ACHN (cell line): ENCODE measurements around the gene SCTR.

Experiments
- DNase-seq: peaks from one replicate; pipeline ENCODE4 v3.0.0-alpha.2; 2015
- in situ Hi-C: cut with HindIII; loops from 2 replicates; pipeline ENCODE4 v1.10.0; 2017; ENCODE audit warnings: low sequenced_read_pairs, low pct_ligation_motif_present, low pct_unique_long_range_greater_than_20kb

SCTR gene

DNA sequence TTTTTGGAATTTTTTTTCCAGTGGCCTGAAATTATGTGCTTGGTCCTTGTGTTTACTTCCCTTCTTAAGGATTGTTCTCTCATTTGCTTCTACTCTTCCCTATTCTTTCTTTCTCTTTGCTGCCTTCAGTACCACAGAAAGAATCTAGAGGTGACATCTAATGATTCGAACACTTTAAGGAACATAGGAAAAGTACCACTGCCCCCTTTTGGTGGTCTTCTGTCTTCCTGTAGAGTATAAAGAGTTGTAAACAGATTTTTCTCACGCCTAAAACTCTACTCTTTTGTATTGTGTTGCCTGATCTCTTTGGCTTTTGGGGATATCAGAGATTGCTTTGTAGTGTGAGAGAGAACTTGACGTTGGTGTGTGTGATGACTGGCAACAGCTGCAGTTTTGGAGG is 7.0 kb upstream of the SCTR start:
- DNase-seq, result peak; percentile 56
- in situ Hi-C loops, result no loop called here

DNA sequence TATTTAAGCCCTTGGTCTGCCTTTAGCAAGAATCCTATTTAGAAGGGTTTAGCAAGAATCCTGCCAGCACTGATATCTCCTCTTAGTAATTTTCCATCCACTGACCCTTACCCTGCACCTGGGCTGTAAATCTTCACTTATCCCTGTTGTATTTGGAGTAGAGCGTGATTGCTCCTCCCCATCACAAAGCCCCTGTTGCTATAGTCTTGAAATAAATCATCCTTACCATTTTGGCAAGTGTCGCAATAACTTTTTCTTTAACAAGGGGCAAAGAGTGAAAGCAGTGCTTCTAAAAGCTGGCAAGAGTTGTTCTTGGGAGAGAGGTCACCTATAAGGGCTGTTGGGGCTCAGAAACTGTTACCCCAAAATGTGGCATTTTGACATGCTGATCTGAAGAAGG is 3.7 kb upstream of the SCTR start:
- in situ Hi-C loops, result no loop called here
- DNase-seq, result no peak

DNA sequence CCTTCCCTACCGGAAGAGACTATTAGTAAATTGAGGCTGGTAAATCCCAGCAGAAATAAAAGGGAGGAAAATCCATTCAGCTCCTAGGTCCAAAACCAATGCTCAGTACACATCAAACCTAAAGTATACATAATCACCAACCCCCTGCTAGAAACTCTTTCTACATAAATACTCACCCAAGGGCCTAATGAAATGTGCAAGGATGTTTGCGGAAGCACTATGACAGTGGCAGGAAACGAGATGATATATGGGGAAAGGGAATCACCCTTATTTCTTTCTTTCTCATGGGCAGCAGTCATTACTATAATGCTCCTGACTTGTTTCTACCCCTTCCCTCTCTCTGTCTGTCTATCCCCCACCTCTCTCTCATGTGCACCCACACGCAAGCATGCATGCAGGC is 1.3 kb upstream of the SCTR start:
- in situ Hi-C loops, result no loop called here
- DNase-seq, result no peak

DNA sequence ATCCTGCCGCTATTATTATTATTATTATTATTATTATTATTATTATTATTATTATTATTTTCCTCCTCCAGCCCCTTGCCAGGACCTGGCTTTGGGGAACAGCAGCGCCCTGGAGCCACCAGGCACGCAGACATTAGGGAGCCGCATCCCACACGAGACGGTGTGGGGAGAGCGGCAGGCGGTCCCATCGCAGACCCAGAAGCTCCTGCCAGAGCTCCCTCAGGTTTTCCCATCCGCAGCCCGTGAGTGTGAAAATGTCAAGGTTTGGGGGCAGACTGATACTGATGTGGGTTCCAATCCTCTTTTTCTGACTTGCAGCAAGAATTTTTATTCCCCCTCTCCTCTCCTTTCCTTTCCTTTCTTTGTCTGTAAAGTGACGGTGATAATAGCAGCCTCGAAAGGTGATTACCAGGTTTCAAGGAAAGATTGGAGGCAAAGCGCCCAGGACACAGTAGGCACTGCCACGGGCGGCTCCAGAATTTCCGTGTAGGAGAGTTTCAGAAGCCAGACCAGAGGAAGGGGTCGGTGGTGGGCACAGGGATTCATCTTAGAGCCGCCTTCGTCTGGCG is 816 bp downstream of the SCTR start:
- in situ Hi-C loops, result no loop called here
- no peak for DNase-seq

DNA sequence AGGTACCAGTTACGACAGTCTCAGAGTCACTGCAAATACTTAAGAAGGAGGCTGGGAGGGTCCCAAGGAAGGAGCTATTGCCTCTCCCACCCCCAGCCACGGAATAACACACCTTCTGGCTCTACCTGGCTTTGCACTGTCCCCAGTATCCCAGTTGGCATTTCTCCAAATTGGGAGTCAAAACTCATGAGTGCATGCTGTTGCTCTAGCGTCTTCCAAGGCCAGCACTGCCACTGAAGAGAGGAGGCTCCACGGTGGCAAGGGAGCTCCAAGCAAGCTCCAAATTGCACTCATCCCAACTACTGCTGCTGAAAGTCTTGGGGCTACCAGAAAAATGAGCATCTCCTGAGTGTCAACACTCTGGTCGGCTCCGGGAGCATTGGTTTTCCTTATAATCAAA is 1.6 kb downstream of the SCTR start:
- no peak for DNase-seq
- in situ Hi-C loops, result no loop called here

DNA sequence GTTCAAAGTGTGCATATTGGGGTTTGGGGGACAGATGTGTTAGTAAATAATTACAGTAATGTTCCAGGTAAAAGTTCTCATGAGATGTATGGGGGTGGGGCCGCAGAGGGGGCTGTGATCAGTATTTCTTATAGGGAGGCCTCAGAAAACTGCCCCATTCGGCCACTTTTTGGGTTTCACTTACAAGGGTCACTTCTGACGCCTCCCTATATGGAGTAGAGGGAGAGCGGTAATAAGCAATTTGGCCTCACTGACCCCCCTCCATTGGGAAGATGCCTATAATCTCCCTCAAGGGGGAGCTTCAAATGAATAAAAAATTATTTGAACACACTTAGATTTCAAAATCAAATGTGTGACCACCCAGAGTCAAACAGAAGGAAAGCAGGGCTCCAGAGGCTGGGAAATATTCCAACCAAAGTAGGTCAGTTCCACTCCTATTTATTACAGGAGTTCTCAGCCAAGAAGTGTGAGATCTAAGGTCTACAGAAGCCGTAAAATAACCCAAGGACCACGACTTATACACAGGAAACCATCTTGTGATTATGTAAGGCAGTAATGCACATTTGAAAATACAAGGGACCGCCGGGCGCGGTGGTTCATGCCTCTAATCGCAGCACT is 2.7 kb downstream of the SCTR start:
- no peak for DNase-seq
- in situ Hi-C loops, result no loop called here

DNA sequence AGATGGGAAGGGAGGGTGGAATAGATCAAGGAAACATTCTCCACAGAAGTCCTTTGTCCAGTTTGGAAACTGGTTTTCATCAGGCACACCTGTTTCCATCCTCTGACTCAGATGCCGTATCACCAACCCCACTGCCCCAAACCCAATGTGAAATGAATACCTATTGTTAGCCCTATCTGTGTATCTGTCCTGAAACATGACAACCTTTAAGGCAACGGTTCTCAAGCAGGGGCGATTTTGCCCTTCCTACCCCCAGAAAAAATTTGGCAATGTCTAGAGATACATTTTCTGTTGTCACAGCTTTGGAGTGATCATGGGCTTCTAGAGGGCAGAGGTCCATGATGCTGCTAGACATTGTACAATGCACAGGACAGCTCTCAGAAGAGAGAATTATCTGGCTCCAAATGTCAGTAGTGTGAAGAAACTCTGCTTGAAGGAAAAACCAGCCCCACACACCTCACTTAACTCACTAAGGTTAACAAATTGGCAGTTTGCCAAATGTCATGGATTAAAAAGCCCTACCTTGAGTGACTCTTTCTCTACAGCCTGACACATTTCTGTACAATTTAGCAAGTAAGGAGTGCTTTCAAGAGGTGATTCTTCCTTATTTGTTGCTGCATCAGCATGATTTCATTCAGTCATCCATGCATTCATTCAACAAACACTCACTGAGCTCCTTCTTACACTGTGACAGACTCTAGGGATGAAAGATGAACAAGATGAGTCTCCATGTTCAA is 3.4 kb downstream of the SCTR start:
- DNase-seq, result no peak
- in situ Hi-C loops, result no loop called here

DNA sequence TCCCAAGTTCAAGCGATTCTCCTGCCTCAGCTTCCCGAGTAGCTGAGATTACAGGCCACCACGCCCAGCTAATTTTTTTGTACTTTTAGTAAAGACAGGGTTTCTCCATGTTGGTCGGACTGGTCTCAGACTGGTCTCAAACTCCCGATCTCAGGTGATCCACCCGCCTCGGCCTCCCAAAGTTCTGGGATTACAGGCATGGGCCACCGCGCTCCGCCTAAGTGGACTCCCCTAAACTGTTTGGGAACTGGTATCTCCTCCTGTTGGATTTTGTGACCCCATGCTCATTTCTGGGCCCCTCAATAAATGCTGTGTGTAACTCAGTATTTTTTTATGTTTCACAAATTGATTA is 5.2 kb downstream of the SCTR start:
- in situ Hi-C loops, result no loop called here
- DNase-seq, result no peak

DNA sequence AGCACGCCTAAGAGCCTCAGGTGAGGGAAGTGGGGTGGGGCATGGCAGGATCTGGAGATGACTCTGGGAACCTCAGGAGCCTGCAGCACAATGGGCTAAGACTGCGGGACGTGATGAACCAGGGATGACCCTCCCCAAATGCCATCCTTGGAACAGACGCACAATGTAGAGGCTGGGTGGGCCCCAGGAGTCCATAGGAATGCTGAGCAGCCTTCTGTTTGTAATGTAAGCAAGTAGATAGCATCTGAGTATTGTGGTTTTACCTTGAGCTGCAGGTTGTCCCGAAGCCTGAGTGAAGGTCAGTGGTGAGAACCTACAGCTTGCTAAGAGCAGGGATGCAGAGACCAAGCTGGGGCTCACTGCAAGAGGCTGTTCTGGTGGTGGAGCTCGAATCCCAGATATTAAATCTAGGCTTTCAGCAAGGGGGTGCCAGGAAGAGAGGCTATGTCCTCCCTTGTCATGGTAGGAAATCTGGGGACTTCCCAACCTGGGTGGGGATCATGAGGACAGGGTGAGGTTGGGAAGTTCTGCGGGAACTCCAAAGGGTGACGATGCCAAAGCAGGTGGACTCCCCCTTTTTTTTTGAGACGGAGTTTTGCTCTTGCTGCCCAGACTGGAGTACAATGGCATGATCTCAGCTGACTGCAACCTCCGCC is 5.8 kb downstream of the SCTR start:
- in situ Hi-C loops, result no loop called here
- DNase-seq, result no peak

DNA sequence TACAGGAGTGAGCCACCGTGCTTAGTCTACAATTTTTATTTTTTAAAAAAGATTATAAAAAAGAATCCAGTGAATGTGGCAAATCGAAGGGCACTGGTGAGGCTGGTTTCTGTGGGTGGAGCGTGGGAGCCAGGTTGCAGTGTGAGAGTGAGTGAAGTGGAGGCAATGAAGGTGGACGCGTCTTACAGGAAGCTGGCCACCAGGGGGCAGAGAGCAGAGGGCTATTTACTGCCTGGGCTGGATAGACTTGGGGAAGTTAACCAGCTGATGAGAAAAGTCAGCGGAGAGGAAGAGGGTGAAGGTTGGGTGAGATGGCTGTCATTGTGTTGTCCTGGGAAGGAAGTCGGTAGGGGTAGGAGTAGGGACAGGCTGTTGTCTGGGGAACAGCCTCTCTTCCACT is 6.8 kb downstream of the SCTR start:
- in situ Hi-C loops, result no loop called here
- peak; percentile 61 for DNase-seq

DNA sequence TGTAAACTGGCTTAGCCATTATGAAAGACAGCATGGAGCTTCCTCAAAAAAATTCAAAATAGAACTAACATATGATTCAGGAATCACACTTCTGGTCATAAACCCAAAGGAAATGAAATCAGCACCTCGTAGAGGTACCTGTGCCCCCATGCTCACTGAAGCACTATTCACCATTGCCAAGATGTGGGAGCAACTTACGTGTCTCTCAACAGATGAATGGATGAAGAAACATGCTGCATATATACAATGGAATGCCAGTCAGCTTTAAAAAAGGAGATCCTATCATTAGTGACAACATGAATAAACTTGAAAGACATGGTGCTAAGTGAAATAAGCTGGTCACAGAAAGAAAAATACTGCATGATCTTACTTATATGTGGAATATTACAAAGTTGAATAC is 8.2 kb downstream of the SCTR start:
- no peak for DNase-seq
- in situ Hi-C loops, result no loop called here

DNA sequence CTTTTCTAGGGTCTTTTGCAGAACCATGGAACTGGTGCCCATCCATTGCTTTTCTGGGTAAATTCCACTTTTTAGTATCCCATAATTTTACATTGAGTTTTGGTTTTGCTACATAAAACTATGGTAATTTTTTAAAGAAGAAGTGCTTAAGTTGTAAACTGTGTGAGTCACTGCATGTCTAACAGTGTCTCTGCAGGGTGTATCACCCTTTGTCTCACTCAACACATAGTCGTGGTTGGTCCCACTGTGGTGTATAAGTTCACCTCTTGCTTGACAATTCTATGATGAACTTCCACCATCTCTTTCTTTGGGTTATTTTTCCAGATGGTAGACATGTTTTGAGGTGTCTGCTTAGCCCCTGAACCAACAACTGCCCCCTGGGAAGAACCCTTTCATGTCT is 10.5 kb downstream of the SCTR start:
- DNase-seq, result no peak
- in situ Hi-C loops, result no loop called here

DNA sequence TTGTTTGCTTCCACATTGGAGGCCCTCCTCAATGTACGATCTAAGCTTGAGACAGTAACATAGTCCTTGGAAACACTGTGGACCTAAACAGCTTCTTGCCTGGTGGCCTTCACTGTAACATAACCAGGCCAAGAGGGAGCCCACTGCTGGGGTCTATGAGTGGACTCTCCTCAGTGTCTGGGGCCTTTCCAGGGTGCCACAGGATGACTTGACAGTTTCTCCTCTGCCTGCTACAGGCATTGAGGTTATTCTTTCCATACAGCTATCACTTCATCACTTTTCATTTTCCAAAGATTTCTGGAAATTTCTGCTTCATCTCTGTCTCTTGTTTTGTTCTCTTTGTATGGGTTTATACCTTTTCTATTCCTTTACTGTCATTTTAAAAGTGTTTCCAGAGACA is 11.3 kb downstream of the SCTR start:
- in situ Hi-C loops, result no loop called here
- DNase-seq, result no peak

DNA sequence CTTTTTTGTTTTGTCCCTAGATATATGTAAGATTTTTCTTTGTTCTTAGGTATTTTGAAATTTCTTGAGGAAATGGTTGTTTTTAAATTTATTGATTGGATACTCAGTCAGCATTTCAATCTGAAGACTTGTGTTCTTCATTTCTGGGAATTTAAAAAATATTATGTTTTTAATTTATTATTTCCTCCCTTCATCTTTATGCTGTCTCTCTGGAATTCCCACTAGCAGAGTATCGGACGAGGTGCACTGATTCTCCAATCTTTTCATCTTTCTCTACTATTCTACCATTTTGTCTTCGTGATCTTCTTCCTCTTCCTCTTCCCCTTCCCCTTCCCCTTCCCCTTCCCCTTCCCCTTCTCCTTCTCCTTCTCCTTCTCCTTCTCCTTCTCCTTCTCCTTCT is 12.3 kb downstream of the SCTR start:
- DNase-seq, result no peak
- in situ Hi-C loops, result no loop called here

DNA sequence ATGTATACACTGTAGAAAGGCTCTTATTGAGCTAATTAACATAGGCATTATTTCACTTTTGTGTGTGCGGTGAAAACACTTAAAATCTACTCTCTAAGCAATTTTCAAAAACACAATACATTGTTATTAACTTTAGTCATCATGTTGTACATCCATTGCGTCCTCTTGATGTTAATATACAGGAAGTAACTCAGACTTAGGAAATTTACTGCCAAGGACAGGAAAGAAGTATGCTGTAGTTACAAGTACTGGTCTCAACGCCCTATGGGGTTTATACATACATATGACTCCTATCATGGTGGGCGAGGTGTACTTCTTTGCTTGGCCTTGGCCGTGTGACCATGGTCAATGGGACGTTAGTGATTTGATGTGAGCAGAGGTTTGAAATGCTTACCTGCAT is 15.5 kb downstream of the SCTR start:
- DNase-seq, result no peak
- in situ Hi-C loops, result no loop called here

DNA sequence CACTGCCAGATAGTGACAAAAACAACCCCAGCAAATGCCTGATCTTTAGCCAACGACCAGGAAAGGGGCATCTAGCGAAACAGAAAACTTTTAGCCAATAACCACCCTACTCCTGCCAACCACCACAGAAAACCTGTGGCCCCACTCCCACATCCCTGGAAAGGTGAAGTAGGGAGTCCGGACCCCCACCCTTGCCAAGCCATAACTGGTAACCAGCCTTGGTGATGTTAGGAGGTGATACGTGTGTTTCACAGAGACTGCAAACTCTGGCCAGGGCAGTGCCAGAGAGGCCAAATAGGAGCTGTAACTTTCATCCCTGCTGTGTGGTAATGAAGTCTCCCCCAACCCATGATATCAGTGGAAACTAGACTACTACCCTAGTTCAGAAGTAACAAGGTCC is 27.6 kb downstream of the SCTR start:
- no peak for DNase-seq
- in situ Hi-C loops, result no loop called here

DNA sequence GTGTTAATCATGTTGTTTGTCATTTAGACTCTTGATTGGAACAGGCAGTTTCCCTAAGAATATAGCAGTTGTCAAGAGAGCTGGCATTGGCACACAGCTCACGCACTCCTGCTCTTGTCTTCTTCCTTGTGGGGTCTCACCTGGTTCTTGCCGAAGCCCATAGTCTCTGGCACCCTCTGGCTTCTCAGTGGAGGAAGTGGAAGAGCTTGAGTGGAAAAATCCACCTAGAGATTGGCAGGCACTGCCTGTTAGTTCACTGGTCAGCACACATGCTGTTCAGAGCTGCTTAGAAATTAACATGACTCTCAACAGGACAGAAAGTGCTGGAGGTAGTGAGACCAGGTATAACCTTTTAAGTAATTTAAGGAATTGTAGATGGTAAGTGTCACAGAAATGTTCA is 28.3 kb downstream of the SCTR start:
- in situ Hi-C loops, result no loop called here
- DNase-seq, result no peak

DNA sequence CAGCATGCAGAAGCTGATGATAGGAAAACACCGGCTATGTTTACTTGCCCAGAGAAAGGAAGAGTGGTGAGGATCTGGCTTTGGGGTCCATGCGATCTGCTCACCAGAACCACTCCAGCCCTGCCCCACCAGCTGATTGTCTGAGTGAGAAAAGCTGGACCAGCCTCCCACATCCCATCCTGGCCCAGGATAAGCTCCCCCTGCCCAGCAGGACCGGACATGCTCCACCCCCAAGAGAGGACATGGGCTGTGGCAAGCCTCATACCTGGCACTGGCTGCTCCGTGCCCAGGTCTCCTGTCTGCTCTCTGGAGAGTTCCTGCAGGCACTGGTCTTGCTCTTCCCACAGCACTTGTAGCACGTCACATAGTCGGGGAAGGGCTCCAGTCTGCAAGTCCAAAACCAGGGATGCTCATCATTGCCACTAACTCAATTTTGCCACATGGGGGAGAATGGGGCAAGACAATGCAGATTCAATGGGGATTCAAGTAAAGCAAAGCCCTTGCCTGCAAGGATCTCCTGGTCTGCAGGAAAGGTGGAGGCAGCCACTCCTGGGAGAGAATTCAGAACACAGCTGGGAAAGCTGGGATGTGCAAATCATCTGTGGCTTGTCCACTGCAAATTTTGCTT is 30.0 kb downstream of the SCTR start:
- in situ Hi-C loops, result no loop called here
- DNase-seq, result no peak

DNA sequence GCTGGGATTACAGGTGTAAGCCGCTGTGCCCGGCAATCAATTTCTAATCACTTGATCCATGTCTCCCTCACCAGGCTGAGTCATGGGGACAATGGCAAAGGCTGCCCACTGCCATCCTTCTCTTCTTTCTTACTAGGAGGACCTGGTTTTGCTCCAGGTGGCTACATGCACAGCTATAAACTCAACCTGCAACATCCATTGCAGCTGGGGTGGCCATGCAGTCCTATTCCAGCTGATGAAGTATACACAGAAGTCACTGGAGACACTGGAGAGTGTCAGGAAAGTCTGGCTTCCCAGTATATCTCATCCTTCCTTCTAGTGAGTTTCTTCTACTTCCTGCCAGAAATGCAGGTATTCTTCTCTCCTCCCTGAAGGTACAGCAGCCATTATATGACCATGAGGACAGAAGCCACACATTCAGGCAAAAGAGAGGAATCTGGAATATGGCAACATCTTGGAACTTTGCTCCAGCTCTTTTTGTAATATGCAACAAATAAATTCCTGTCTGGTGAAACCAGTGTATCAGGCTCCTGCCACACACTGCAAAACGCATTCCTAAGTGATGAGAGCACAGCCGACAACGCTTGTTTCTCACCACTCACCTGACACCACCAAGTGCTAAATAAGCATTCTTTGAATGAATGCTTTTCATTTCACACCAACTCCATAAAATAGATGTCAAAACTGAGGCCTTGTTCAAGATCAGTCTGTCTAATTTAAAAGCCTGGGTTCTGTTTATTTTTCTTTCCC is 32.3 kb downstream of the SCTR start:
- in situ Hi-C loops, result no loop called here
- DNase-seq, result peak; percentile 97
